GM19372 (cell line): ENCODE results near the gene CAND1.

Experiments used
- ATAC-seq: cut with Tn5 transposase; IDR thresholded peaks from one replicate; pipeline ENCODE4 v1.9.1; 2021; ENCODE audit warnings: mild to moderate bottlenecking, low read depth, moderate library complexity; ENCODE audit not compliant: unreplicated experiment

Gene CAND1

GRCh38 chr12:67279637-67280036 is 10.5 kb downstream of the CAND1 start:
- no peak for ATAC-seq

GRCh38 chr12:67280088-67280487 is 10.9 kb downstream of the CAND1 start:
- ATAC-seq: no peak

- ATAC-seq: no peak
Observed at GRCh38 chr12:67280572-67280971, 11.4 kb downstream of the CAND1 start.

- no peak for ATAC-seq
Observed at GRCh38 chr12:67284561-67284960, 15.4 kb downstream of the CAND1 start.

- no peak for ATAC-seq
Observed at GRCh38 chr12:67286257-67286656, 17.1 kb downstream of the CAND1 start.

- no peak for ATAC-seq
Observed at GRCh38 chr12:67287311-67287710, 18.2 kb downstream of the CAND1 start.

GRCh38 chr12:67288561-67288960 is 19.4 kb downstream of the CAND1 start:
- no peak for ATAC-seq

GRCh38 chr12:67290378-67290777 is 21.2 kb downstream of the CAND1 start:
- no peak for ATAC-seq

- no peak for ATAC-seq
Observed at GRCh38 chr12:67299526-67299925, 30.4 kb downstream of the CAND1 start.

GRCh38 chr12:67299926-67300325 is 30.8 kb downstream of the CAND1 start:
- ATAC-seq: no peak

- no peak for ATAC-seq
Observed at GRCh38 chr12:67302162-67302561, 33.0 kb downstream of the CAND1 start.

GRCh38 chr12:67305544-67305943 is 36.4 kb downstream of the CAND1 start:
- ATAC-seq: no peak

GRCh38 chr12:67306712-67307111 is 37.6 kb downstream of the CAND1 start:
- ATAC-seq: no peak

- no peak for ATAC-seq
Observed at GRCh38 chr12:67315661-67316060, 46.5 kb downstream of the CAND1 start.

GRCh38 chr12:67318786-67319185 is 49.6 kb downstream of the CAND1 start:
- no peak for ATAC-seq

- no peak for ATAC-seq
Observed at GRCh38 chr12:67319936-67320335, 50.8 kb downstream of the CAND1 start.

- ATAC-seq: no peak
Observed at GRCh38 chr12:67320614-67321295, 51.6 kb downstream of the CAND1 start.

- ATAC-seq: no peak
Observed at GRCh38 chr12:67322580-67322979, 53.4 kb downstream of the CAND1 start.

GRCh38 chr12:67323007-67323406 is 53.8 kb downstream of the CAND1 start:
- ATAC-seq: no peak

GRCh38 chr12:67326637-67327036 is 57.5 kb downstream of the CAND1 start:
- ATAC-seq: no peak

- no peak for ATAC-seq
Observed at GRCh38 chr12:67327466-67327865, 58.3 kb downstream of the CAND1 start.

GRCh38 chr12:67331123-67331522 is 62.0 kb downstream of the CAND1 start:
- no peak for ATAC-seq

GRCh38 chr12:67331828-67332227 is 62.7 kb downstream of the CAND1 start:
- no peak for ATAC-seq
